Stomach (tissue), 9 donors: ENCODE data around the gene MYOZ3. TPM values are rescaled to one million over a fixed set of nuclear protein-coding genes. Genes with fewer than 3 reads are reported as not detected.

Experiments
- DNase-seq, 2 donors: peaks; one replicate each; pipeline versions ENCODE4 v3.0.0 to v3.0.0-alpha.2; 2013 to 2019
- H3K27ac ChIP-seq, 5 donors: fragments of 200-600 bp in 4 of 5; sonication (generic) in 4 of 5; one replicate each; pipeline ENCODE4 v1.5.1; 2013 to 2019; ENCODE audit warnings: mild to moderate bottlenecking in 1 of 5, moderate library complexity in 1 of 5
- H3K27me3 ChIP-seq, 3 donors: fragments of 200-600 bp; sonication (generic); one replicate each; pipeline ENCODE4 v1.5.1; 2017 to 2019; ENCODE audit warnings: mixed run types in 1 of 3
- H3K36me3 ChIP-seq, 4 donors: fragments of 200-600 bp; sonication (generic); 1 replicate in 3 of 4; 2 replicates in 1 of 4; pipeline ENCODE4 v1.5.1; 2016 to 2019
- H3K4me1 ChIP-seq, 4 donors: fragments of 200-600 bp; sonication (generic); one replicate each; pipeline ENCODE4 v1.5.1; 2016 to 2019
- H3K4me3 ChIP-seq, 4 donors: fragments of 200-600 bp; sonication (generic) in 3 of 4; one replicate each; pipeline ENCODE4 v1.5.1; 2016 to 2019; ENCODE audit warnings: mild to moderate bottlenecking in 1 of 4
- H3K9me3 ChIP-seq, 4 donors: fragments of 200-600 bp; sonication (generic); one replicate each; pipeline ENCODE4 v1.5.1; 2016 to 2019
- EP300 ChIP-seq: sonication (generic); formaldehyde crosslinking; IDR thresholded peaks from one replicate; pipeline ENCODE4 v1.6.1; 2017; ENCODE audit warnings: antibody characterized with exemption
- POLR2A ChIP-seq, 4 donors: fragments of 450-650 bp; IDR thresholded peaks; one replicate each; pipeline ENCODE4 v1.6.1; 2016; ENCODE audit warnings: antibody characterized with exemption in 4 of 4, control low read depth in 2 of 4, mild to moderate bottlenecking in 1 of 4, moderate library complexity in 1 of 4
- POLR2AphosphoS5 ChIP-seq, 3 donors: sonication (generic); formaldehyde crosslinking; IDR thresholded peaks; one replicate each; pipeline ENCODE4 v1.6.1; 2016; ENCODE audit warnings: antibody characterized with exemption in 3 of 3
- WGBS, 5 donors: extraction: QIAGEN DNeasy Blood & Tissue Kit in 3 of 5; methylation state at CpG; one replicate each; pipeline versions ENCODE4 v1.1.5 to v1.1.7; 2013 to 2018; 5-methylcytosine and 5-hydroxymethylcytosine counted together
- intact Hi-C: fragments of 100-400 bp; cut with DNase I; formaldehyde crosslinking; loops from one replicate; pipeline ENCODE4 v1.15.1; 2023; ENCODE audit warnings: low total_unique reads
- polyA plus RNA-seq, 3 donors: library from polyadenylated mRNA; stranded (reverse); fragments of 200-250 nt; gene quantifications; one replicate each; pipeline ENCODE4 v1.2.3, GENCODE V29; 2013
- total RNA-seq, 5 donors: library from RNA; depleted of rRNA; stranded (reverse); fragments of >200 nt; gene quantifications; one replicate each; pipeline versions ENCODE4 v1.1.0 to v1.2.3, GENCODE V29; 2014 to 2016
- TF ChIP-seq, protein P1 (sequence below), 7 experiments: fragments of 450-650 bp in 4 of 7; fragments of 200-600 bp in 3 of 7; sonication (generic) in 3 of 7; IDR thresholded peaks; one replicate each; pipeline ENCODE4 v1.5.1; 2016 to 2019; ENCODE audit warnings: antibody characterized with exemption in 7 of 7, control low read depth in 2 of 7, mild to moderate bottlenecking in 1 of 7
- donor health status: healthy with polysubstance abuse.
- donor health status: Bipolar disorder and iron deficiency.
- donor health status: healthy.

The MYOZ3 gene
- total and polyA plus RNA-seq, 8 donors: 0.23 to 1.8 (median 0.52) TPM; not detected in 4

DNA sequence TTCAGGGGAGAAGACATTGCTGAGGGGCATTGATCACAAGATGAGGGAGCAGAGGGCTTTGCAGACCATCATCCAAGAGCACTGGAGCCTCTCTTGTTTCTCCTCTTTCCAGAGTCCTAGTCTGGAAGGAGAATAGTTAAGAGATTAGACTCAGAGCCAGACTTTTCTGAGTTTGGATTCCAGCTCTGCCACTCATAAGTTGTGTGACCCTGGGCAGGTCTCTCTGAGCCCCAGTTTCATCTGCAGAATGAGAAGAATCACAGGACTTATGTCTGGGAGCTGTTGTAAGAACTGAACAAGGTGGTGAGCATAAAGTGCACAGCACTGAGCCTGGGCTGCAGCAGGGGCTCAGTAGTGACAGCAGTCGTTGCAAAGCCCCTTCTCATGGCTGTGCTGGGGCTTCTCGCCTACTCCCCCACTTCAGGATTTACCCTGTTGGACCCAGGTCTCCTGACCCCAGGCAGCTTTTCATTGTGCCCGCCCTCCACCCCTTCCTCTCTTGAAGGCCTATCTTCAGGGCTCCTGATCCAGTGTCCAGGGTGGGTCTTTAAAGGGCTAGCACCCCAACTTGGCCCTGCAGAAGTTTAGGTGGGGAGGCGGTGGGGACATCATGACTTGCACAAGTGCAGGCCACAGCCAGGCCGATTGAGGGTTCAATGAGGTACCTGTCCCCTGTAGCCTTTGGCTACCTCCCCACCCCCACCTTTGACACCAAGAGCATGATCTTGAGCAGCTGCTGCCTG lies 19.1 kb upstream of the MYOZ3 start:
- no peaks in the 10 kb centered on the region for H3K9me3 ChIP-seq
- H3K4me3 ChIP-seq: peak overlapping the region in 1 of 4 donors; percentile 19
- no peak for DNase-seq
- 49 to 75% (median 71%) methylated on average over 5 of the region's 5 CpGs for WGBS, 5 donors
- H3K36me3 ChIP-seq: no peaks in the 10 kb centered on the region
- intact Hi-C loops: no loop called here
- peaks cover 83 to 98% (median 87%) of the 10 kb centered on the region in 4 donors for H3K4me1 ChIP-seq
- TF ChIP-seq EP300 (no peak), POLR2A (IDR thresholded peaks at IDR 0.05) (no peak), POLR2AphosphoS5 (IDR thresholded peaks at IDR 0.05) (no peak)
- TF ChIP-seq, protein P1, sequence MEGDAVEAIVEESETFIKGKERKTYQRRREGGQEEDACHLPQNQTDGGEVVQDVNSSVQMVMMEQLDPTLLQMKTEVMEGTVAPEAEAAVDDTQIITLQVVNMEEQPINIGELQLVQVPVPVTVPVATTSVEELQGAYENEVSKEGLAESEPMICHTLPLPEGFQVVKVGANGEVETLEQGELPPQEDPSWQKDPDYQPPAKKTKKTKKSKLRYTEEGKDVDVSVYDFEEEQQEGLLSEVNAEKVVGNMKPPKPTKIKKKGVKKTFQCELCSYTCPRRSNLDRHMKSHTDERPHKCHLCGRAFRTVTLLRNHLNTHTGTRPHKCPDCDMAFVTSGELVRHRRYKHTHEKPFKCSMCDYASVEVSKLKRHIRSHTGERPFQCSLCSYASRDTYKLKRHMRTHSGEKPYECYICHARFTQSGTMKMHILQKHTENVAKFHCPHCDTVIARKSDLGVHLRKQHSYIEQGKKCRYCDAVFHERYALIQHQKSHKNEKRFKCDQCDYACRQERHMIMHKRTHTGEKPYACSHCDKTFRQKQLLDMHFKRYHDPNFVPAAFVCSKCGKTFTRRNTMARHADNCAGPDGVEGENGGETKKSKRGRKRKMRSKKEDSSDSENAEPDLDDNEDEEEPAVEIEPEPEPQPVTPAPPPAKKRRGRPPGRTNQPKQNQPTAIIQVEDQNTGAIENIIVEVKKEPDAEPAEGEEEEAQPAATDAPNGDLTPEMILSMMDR (IDR thresholded peaks at IDR 0.05): no peak
- peak overlapping the region; percentile 49 to 90 (median 86) for H3K27ac ChIP-seq
- H3K27me3 ChIP-seq: no peaks in the 10 kb centered on the region

DNA sequence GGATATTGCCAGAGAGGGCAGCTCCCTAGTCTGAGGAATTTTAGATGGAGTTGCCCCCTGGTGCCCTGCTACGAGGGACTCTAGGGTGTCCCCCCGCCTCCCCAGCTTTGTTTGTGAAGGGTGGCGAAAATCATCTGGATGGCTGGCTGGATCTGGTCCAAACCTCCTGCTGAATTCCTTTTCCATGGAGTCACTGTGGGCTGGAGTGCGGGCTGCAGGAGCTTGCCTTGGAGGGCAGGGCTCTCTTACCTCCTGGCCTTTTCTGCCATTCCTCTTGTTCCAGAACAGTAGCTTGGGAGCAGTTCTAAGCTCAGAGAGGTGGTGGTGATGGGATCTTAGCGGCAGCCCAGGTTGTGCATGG lies 18.5 kb upstream of the MYOZ3 start:
- H3K4me1 ChIP-seq: peaks cover 77 to 98% (median 85%) of the 10 kb centered on the region in 4 donors
- peak; percentile 77 to 92 for DNase-seq
- H3K9me3 ChIP-seq: no peaks in the 10 kb centered on the region
- intact Hi-C loops: no loop called here
- TF ChIP-seq POLR2AphosphoS5 (IDR thresholded peaks at IDR 0.05) (peak in 1 of 3 donors; percentile 45), EP300 (no peak)
- no peaks in the 10 kb centered on the region for H3K27me3 ChIP-seq
- no peaks in the 10 kb centered on the region for H3K36me3 ChIP-seq
- 13 to 37% (median 21%) methylated on average over 4 to 5 of the region's 5 CpGs for WGBS, 5 donors
- peak overlapping the region in 4 of 5 donors; percentile 85 to 90 (median 88) for H3K27ac ChIP-seq
- H3K4me3 ChIP-seq: peak overlapping the region in 2 of 4 donors; percentile 4 to 19

DNA sequence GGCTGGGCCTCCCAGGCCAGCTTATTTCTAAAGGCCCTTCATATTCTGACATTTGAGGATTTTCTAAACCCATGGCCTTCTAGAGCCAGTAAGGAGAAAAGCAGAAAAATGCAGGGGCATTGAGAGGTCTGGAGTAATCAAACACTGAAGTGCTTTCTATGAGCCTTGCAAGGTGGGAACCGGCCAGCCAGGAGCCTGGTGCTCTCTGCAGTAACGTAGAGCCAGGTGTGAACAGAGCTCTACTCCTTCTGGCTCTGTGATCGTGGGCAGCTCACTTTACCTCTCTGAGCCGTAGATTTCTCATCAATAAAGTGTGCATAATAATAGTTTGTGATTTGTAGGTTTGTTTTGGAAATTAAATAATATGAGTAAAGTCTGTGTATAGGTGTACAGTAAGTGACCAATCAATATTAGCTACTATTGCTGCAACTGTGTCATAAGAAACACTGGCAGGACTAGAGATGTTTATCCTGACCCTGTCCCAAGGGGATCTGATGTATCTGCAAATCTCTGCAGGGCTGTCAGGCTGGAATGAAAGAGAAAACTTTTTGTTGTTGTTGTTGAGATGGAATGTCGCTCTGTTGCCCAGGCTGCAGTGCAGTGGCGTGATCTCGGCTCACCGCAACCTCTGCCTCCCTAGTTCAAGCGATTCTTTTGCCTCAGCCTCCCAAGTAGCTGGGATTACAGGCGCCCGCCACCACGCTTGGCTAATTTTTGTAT lies 17.9 kb upstream of the MYOZ3 start:
- H3K9me3 ChIP-seq: no peaks in the 10 kb centered on the region
- 80 to 87% (median 83%) methylated on average over 12 of the region's 12 CpGs for WGBS, 5 donors
- no peak for DNase-seq
- H3K27ac ChIP-seq: peak overlapping the region in 4 of 5 donors; percentile 85 to 90 (median 88)
- peak overlapping the region in 2 of 4 donors; percentile 4 to 19 for H3K4me3 ChIP-seq
- peaks cover 0 to 4% (median 2%) of the 10 kb centered on the region in 4 donors for H3K36me3 ChIP-seq
- no peak for TF ChIP-seq POLR2A (IDR thresholded peaks at IDR 0.05)
- TF ChIP-seq, protein P1 (IDR thresholded peaks at IDR 0.05): no peak
- TF ChIP-seq EP300: no peak
- no peak for TF ChIP-seq POLR2AphosphoS5 (IDR thresholded peaks at IDR 0.05)
- intact Hi-C loops: no loop called here
- no peaks in the 10 kb centered on the region for H3K27me3 ChIP-seq
- peaks cover 76 to 98% (median 85%) of the 10 kb centered on the region in 4 donors for H3K4me1 ChIP-seq

DNA sequence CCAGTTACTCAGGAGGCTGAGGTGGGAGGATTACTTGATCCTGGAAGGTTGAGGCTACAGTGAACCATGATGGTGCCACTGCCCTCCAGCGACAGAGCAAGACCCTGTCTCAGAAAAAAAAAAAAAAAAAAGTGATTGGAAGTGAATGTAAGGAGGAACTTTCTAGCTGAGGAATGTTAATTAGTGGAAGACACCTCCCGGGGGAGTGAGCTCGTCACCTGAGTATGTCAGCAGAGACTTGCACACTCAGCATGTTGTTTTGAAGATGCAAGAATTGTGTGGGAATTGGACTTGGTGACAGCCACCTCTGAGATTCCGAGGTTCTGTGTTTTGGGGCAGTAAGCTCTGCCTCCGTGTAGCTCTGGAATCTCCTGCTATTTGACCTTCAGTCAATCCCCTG lies 17.0 kb upstream of the MYOZ3 start:
- Histone ChIP-seq H3K4me3 (no peak overlapping the region), H3K36me3 (peaks cover 8 to 13% (median 11%) of the 10 kb centered on the region in 4 donors), H3K27ac (peak overlapping the region in 4 of 5 donors; percentile 74 to 90 (median 88)), H3K9me3 (no peaks in the 10 kb centered on the region), H3K27me3 (no peaks in the 10 kb centered on the region), H3K4me1 (peaks cover 70 to 95% (median 78%) of the 10 kb centered on the region in 4 donors)
- 81 to 88% (median 84%) methylated on average over 5 of the region's 5 CpGs for WGBS, 5 donors
- intact Hi-C loops: no loop called here
- no peak for DNase-seq
- TF ChIP-seq, protein P1 (IDR thresholded peaks at IDR 0.05): no peak
